GM21526 (cell line): Measurements from ENCODE around the gene ELP4.

ENCODE experiments used
- ATAC-seq: cut with Tn5 transposase; IDR thresholded peaks from one replicate; pipeline ENCODE4 v1.9.1; 2021; ENCODE audit warnings: moderate library complexity; ENCODE audit not compliant: unreplicated experiment, low FRiP score

Gene ELP4

DNA sequence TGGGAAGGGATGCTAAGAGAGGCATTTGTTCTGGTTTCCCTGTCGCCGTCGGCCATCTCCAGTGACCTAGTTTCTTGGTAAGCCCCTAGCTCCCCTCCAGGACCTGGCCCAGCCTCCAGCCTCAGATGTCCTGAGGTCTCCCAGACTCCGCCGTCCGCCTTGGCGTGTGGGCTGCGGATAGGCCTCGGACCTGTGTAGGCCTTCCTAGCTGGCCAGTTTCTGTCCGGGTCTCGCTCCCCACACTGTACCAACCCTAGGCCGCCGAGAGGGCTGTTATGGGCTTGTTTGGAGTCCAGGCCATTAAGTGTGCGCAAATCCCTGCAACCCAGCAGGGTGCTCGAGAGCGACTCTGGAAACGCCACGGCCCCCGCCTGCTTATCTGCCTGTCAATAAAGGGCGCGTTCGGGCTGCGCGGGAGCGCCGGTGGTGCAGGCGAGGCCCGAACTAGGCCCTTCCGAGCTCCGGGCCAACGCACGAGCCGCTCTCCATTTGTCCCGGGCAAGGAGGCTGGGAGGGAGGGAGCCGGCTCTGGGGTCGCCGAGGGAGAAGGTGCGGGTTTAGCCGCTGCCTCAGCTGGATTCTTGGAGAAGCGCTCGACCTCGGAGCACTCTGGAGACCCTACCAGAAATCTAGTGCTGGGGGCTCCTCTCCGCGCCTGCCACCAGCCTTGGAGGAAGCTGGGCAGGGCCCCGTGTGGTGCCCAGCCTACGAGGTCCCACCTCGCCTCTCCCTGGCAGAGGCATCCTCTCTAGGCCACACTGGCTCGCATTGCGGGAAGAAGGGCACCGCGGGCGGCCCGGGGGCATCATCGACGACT lies 310.3 kb downstream of the ELP4 start:
- no peak for ATAC-seq

DNA sequence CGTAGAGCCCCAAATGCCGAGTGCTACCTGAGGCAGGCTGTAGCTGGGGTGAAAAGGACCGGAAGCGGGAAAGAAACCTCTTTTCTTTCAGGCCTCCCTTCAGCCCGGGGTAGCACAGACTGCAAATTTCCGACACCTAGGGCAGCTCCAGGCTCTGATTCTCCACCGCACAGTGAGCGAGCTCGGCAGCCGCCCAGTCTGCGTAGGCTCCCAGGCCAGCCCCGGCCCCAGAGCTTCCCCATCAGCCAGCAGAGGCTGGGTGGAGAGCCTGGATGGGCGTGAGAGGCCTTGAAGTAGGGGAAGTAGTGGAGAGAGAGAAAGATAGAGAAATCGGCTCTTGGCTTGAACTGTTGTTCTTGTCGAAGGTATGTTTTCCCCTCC lies 310.9 kb downstream of the ELP4 start:
- no peak for ATAC-seq

DNA sequence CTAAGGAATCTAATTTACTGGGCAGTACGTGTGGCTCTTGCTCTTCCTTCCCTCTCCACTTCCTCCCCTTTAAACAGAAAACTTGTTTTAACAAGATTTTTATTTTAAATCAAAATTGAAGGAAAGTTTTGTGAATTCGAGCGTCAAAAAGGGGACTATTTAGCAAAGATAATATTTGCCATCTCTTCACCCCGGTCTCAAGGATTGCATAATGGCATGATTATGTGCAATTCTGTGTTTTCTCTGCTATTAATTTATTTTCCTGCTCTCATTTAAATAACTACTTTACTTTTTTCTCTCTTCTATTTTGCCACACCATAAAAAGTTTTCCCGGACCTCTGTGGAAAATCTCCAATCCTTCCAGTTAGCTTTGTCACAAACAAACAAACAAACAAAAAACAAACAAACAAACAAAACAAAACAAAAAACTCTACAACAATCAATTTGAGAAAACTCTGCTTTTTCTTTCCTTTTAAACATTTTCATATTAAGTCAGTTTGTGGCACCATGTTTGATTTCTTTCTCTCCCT lies 311.7 kb downstream of the ELP4 start:
- ATAC-seq: no peak

DNA sequence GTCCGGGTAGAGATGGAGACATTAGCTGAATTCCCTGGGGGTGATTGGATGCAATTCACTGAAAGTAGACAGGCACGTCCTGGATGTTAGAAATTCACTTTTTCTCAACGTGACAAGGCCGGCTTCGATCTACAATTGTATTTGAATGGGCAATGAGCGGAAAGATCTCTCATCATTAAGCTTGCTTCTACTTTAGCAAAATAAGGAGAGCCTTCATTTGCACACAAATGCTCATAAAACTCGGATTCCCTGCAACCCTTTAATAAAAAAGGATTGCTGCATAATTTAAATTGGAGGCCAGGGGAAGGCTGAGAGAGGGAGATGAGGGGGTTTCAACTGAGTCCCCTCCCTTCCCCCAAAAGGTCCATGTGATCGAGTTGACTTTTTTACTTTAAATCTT lies 312.2 kb downstream of the ELP4 start:
- ATAC-seq: no peak

DNA sequence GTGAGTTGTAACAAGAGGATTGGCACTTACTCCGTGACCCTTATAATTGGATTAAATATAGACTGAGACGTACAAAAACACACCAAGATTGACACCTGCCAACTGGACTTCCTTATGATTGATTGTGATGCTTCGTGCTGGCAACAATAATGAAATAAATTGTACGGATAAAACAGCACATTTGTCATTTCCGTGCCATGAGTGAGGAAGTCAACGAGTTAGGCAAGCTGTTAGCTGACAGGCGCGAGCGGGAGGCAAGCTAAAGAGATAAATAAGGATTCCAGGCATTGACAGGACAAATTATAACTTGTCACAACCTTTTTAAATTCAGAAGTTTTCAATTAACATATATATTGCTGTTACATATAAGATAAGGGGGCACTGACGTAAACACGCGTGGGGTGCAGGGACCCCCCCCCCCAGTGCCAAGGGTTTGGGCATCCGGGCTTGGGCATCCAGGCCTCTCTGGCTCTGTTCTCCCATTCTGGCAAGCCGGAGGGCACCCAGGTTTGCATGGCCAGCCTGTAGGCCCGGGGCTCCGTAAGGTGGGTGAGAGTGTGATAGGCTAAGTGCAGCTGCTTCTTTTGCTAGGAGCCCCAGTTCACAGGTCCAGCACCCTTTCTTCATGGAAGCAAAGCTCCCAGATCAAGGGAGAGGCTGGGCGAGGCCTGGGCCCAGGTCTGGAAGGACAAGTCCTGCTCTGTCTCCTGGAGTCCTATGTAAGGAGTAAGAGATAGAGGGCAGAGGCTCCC lies 312.8 kb downstream of the ELP4 start:
- ATAC-seq: no peak

DNA sequence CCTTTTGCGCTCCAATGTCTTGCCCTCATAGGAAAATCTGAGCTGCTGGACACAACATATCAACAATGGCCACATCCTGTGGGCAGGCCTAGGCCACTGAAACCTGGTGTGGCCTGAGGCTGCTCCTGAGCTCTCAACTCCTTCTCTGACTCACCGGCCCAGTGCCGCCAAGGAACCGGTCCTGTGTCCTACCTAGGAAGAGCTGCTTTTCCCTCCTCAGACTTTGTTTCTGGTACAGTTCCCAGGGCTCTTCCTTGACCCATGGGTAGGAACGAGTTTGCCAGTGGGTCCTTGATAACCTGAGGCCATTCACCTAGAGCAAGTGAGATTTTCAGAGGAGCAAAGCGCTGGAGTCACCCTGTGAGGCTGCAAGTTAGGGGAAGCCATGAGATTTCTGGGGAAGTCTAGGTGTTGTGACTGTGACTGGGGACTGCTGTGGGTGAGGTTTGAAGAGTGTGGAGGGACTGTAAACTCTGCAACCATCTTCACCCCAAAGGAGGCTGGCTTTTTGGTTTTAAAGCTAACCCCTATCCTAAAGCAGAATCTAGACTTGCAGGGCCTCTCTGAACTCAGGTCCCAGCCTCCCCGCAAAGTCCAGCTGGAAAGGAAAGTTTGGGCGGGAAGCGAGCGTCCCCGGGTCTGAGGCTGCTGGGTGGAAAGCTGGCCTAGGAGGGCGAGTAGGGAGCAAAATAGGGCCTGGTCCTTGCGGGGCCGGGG lies 313.5 kb downstream of the ELP4 start:
- no peak for ATAC-seq

DNA sequence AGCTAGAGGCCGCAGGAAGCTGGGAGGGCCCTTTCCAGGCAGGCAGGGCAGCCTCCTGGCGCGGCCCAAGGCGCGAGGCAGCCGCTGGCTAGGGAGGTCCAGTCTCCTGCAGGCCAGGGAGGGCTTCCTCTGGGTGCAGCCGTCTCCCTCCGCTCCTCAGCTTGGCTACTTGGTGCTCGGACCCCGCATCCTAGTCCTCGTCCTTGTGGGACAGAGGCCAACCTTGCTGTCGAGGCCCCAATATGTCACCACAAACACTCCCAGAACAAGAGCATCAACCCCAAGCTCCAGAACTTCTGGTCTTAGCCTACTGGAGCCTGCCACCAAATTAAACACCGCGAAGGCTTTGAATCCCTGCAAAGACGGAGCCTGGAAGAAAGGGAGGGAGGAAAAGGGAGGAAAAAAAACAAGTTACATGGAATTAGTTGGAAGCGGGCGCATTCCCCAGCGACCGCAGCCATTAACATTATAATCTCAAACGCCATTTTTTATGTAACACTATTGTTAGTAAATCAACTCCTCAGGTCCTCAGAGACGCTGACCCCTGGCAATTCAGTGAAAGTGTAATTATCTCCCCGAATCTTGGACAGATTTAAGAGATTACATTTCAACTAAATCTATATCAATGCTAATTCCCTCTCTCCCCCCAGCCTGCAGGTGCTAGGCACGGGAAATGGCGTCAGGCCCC lies 314.2 kb downstream of the ELP4 start:
- no peak for ATAC-seq

DNA sequence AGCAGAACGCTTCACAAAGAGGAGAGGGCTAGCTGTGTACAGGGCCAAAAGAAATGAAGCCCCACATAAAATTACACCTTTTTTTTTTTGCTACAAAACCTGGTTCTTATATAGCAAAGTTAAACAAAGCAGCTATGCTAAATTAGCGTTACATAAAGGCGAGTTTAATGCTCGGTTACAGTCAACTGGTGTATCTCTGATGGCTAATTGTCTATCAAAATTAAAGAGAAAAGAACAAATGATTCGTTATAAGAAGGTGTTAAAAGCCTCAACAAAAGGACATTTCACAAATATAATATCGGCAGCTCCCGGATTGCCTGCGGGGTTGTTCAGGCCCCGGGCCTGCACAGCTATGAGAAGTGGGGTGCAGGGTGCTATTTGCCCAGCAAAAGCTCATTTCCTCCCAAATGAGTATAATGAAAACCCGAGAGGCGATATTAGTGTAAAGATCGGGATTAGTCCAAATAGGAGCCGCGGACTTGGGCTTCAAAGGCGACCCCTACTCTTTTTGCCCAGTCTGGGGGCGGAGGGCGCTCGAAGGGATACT lies 314.8 kb downstream of the ELP4 start:
- no peak for ATAC-seq

DNA sequence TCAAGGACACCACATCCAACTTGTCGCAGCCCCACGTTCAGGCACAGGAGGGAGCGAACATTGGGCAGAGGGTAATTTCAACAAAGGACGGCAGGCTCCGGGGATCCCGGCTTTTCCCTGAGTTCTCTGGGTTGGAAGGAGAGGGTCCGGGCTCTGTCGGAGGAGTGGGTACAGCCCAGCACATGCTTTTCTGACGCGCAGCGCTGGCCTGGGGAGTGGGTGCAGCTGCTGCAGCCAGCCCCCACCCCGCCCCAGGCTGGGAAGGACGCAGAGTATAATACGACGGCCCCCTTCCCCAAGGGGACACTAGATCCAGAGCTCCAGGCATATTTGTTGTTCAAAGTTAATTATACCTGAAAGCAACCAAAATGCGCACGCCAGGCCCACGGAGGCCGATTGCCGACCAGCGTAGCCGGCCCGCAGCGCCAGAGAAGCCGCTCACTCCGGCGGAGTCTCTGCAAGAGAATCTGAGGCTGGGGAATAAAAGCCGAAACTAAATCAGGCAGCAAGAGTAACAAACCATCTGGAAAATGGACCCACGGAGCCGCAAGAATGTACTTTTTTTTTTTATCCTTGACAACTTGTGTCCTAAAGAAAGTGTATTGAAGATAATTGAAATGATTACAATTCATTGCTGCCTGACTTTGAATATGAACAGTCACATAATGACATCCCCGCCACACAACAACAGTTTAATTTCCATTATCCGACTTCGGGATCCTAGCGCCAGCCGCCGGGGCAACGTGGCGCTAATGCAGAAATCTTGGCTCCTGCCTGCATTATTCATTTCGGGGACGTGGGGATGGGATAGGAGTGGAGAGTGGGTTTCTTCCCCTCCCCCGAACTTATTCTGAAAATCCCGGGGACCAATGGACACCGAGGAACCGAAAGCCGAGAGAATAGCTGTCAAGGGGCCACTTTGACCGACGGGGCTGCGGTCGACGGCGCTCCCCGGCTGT lies 315.6 kb downstream of the ELP4 start:
- ATAC-seq: no peak

DNA sequence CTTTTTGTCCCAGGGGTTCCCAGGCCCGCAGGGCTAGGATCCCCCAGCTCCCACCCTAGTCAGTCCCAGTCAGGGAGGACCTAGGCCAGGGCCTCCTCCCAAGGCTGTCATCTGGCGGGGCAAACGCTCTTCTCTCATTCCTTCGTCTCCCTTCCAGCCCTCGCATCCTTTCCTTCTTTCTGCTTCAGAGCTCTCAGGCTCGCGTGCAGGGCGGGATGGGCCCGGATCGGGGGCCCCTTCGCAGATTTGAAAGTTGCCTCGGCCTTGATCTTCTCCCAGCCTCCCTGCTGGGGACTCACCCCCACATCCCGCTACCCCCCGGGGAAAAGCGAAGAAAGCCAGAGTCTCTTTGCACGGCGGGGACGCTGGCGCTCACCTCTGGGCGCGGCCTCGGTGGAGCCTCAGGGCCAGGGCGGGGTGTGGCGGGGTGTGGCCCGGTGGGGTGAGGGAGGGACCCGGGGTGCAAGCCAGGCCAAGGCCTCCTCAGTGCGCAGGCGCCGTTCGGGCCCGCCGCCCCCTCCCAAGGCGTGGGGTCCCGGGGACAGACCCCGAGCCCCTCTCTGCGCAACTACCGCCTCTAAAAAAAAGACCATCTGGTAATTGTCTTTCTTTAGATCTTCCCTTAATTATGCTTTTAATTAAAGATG lies 316.4 kb downstream of the ELP4 start:
- ATAC-seq: no peak

DNA sequence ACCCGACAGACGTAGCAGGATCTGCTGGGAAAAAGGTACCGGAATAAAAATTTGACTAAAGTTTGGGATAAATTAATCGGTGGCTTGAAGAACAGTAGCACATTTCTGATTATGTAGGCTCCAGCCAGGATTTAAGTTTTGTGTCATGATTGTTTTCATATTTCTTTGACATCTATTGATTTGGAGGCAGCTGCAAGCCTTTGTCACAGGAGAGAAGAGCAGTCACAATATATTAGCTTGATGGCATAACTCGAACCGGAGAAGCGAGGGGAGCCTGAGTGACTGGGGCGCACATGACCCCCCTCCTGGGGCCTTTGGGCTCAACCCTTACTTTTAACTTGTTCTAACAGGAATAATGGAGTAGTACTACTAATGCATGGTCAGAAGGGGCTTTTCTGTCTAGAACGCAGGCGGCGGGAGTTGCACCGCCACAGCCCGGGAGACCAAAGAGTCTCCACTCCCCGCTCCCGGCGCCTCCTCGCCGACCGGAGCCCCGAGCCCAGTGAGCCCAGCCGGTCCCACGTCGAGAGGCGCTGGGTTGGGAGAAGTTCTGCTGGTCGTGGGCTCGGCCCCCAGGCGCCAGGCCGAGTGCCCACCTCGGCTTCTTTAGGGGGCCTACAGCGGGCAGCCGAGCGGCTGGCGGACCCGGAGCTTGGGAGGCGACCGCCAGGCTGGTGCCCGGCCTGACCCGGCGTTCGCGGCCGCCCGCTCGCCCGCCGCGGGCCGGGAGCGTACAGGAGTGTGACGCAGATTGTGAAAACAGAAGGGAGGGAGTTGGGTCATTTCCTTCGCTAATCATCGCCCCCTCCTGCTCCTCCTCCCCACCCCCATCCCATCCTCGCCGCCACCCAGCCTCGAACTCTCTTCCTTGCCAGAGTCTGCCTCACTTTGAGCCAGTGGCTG lies 317.2 kb downstream of the ELP4 start:
- ATAC-seq: no peak

DNA sequence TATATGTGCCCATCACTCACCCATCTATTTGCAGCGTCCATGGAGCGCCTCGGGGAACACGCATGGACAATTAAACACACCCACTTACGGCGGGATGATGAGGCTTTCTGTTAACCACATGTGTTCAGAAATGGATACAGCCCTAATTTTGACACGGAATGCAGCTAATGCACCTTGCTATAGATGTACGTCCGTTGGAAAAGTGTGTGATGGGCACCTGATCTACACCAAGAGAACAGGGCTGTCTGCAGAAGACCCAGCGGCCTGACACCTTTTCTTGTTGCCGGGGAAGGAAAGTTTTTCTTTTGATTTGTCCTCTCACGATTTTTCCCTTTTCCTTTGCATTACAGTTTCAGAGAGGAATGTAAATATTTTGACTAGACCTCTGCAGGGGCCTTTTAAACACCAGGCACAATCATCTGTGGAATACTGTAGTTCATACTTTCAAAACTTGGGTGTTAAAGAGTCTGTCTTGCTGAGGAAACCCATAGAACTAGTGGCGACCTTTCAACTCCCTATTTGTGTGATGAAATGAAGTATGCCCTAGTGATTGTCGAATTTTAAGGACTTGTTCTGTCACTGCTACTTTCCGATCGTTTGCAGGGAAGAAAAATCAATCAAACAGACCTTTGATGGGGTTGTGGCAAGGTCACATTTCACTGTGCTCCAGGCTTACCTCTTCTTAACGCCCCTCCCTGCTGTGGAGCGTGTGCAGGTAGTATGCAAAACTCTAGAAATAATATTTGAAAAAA lies 318.1 kb downstream of the ELP4 start:
- ATAC-seq: no peak

DNA sequence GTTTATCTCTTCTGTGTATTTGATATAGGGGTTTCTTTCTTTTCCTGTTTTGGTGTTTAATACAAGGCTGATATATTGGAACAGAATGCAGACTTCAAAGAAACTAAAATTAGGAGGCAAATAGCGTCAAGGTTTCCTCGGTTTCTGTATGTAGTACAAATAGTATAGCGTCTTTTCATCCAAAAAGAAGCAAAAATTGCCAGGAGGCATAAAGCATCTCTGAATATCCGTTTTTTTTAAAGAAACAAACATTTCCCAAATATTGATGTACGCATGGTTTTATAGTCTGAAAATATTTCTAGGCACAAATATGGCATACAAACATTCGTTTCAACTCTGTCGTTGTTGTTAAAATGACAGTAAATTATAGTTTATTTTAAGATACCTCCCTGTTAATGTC lies 318.6 kb downstream of the ELP4 start:
- no peak for ATAC-seq

DNA sequence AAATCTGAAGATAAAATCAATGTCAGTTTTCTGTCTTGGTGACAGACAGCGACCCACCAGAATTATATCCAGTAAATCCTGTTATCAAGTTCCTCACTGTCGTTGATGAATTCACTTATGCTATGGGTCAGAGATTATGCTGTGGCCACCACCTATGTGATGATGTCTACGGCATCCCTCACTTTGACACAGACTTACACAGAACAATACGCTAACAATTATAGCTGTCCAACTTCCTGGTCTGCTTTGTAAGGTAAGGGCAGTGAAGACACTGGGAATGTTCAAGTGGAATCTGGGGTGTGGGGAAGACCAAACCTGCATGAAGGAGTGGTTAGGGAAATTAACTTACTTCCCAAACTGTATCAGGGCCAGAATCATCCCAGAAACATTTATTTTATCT lies 320.8 kb downstream of the ELP4 start:
- ATAC-seq: no peak

DNA sequence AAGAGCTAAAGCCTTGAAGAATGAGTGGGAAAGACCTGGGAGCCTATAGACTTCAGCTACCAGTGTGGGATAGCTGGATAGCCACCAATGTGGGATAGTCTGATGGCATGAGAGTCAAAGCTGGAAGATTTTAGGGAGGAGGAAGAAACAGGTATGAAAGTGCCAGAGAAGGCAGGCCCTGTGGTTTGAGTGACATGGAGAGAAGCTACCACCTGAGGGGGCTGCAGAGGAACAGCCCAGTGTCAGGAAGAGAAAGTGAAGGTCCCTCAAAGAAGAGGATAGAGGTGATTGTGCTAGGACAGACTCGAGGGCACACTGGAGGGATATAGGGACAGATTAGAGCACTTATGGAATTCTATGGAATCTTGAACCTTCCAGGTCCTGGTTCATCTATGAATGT lies 324.7 kb downstream of the ELP4 start:
- ATAC-seq: no peak
